ENCODE measurements around the gene UBE2J2. TPM values are rescaled to one million over a fixed set of nuclear protein-coding genes. Genes with fewer than 3 reads are reported as not detected.

Gene UBE2J2
- total RNA-seq, result 56.7 TPM

DNA sequence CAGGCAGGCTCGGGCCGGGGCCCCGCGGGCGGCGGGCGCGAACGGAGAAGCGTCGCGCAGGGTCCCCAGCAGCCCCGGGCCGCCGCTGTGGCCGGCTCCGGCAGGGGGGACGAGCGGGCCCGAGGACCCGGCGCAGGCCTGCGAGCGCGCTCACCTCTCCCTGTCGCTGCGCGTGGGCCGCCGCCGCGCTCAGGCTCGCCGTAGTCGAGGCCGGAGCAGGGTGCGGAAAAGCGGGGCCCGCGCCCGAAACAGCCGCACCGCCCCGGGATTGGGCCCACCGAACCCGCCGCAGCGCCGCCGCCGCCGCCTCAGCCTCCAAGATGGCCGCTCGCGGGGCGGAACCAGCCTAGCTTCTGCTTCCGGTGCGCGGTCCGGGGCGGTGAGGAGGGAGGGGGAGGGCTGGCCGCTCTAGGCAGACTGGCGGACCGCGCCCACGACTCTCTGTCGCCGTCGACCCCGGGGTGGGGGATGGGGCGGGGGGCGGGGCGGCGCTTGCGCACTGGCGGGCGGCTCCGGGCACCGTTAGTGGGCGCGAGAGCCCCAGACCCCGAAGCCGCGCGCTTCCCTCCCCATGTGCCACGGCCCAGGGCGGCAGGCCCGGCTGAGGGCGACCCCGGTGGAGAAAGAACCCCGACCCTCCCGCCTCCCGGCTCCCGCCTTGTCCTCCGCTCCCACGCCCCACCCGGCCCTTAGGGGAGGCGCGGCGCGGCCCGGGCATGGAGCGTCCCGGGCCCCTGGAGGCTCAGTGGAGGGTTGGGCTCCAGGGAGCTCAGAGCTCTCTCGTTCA is at the start of gene UBE2J2:
UBE2J2 (minus strand) TSS at position 343 of the 787 bp plus-strand sequence. CDS start 5,862 bp downstream, outside the sequence.
- H3K4me1 ChIP-seq, result peaks cover 56% of the 10 kb centered on the region
- intact Hi-C loops (cut with DNase I), result no loop called here

GRCh38 chr1:1322952-1323351 is 49.3 kb upstream of the UBE2J2 start:
- TF ChIP-seq CTCF (IDR thresholded peaks at IDR 0.05), result no peak
- no peak for TF ChIP-seq POLR2AphosphoS5 (IDR thresholded peaks at IDR 0.05; ENCODE audit: insufficient read depth in 1 of 2, low read depth in 1 of 2)
- no peak for TF ChIP-seq POLR2A (IDR thresholded peaks at IDR 0.05)
- peaks cover 68% of the 10 kb centered on the region for H3K4me1 ChIP-seq
- H3K9me3 ChIP-seq, result no peaks in the 10 kb centered on the region
- H3K27me3 ChIP-seq, result no peaks in the 10 kb centered on the region
- H3K4me3 ChIP-seq, result no peak overlapping the region
- peaks cover 0 to 24% of the 10 kb centered on the region in 2 donors for H3K36me3 ChIP-seq
- DNase-seq (ENCODE audit: extremely low spot score in 2 of 2), result no peak
- intact Hi-C loops (cut with DNase I), result no loop called here
- no peak overlapping the region for H3K27ac ChIP-seq

More for the DNA sequence above, at the start of gene UBE2J2:
- TF ChIP-seq POLR2A (IDR thresholded peaks at IDR 0.05) (peak in 1 of 2 donors; percentile 40), POLR2AphosphoS5 (IDR thresholded peaks at IDR 0.05; ENCODE audit: insufficient read depth in 1 of 2, low read depth in 1 of 2) (peak; percentile 60 to 62), CTCF (IDR thresholded peaks at IDR 0.05) (no peak)
- H3K9me3 ChIP-seq, result no peaks in the 10 kb centered on the region
- H3K27me3 ChIP-seq, result no peaks in the 10 kb centered on the region
- H3K36me3 ChIP-seq, result no peaks in the 10 kb centered on the region
- peak within 1 kb of the TSS; percentile 84 for H3K27ac ChIP-seq
- peak within 1 kb of the TSS; percentile 87 to 97 for H3K4me3 ChIP-seq
- DNase-seq (ENCODE audit: extremely low spot score in 2 of 2), result no peak

GRCh38 chr1:1322418-1322817 is 48.8 kb upstream of the UBE2J2 start:
- H3K9me3 ChIP-seq, result no peaks in the 10 kb centered on the region
- TF ChIP-seq POLR2AphosphoS5 (IDR thresholded peaks at IDR 0.05; ENCODE audit: insufficient read depth in 1 of 2, low read depth in 1 of 2), result no peak
- TF ChIP-seq POLR2A (IDR thresholded peaks at IDR 0.05), result no peak
- intact Hi-C loops (cut with DNase I), result no loop called here
- no peak for DNase-seq (ENCODE audit: extremely low spot score in 2 of 2)
- no peaks in the 10 kb centered on the region for H3K27me3 ChIP-seq
- peaks cover 0 to 19% of the 10 kb centered on the region in 2 donors for H3K36me3 ChIP-seq
- H3K4me3 ChIP-seq, result no peak overlapping the region
- H3K27ac ChIP-seq, result no peak overlapping the region
- peaks cover 73% of the 10 kb centered on the region for H3K4me1 ChIP-seq

DNA sequence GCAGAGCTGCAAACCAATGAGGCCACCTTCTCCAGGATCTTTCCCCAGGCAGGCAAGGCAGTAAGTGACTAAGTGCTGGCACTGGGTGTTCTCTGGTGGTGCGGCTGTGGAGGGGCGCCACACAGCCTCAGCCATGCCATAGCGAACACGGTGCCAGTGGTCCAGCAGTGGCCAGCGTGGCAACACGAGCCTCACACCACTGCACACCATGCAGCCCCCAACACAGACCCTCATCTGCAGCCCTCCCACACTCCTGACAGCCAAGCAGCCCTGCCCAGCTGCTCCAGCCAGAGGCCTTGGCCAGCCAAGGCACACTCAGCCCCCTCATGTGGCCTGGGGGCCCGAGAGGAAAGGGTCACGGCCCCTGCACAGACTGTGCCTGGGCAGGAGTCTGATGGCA is 47.8 kb upstream of the UBE2J2 start:
- no peak for DNase-seq (ENCODE audit: extremely low spot score in 2 of 2)
- peaks cover 74% of the 10 kb centered on the region for H3K4me1 ChIP-seq

More for the DNA sequence above, 47.8 kb upstream of the UBE2J2 start:
- H3K27ac ChIP-seq, result no peak overlapping the region
- intact Hi-C loops (cut with DNase I), result no loop called here
- no peaks in the 10 kb centered on the region for H3K9me3 ChIP-seq
- TF ChIP-seq CTCF (IDR thresholded peaks at IDR 0.05), result no peak
- no peak for TF ChIP-seq POLR2A (IDR thresholded peaks at IDR 0.05)
- no peak for TF ChIP-seq POLR2AphosphoS5 (IDR thresholded peaks at IDR 0.05; ENCODE audit: insufficient read depth in 1 of 2, low read depth in 1 of 2)
- H3K4me3 ChIP-seq, result no peak overlapping the region
- no peaks in the 10 kb centered on the region for H3K27me3 ChIP-seq
- H3K36me3 ChIP-seq, result peaks cover 0 to 13% of the 10 kb centered on the region in 2 donors
